Ureter (tissue), 1 donor: ENCODE measurements around the gene C1orf174. TPM values are rescaled to one million over a fixed set of nuclear protein-coding genes. Genes with fewer than 3 reads are reported as not detected.

Source experiments
- DNase-seq: peaks from one replicate; pipeline ENCODE4 v3.0.0-alpha.2; 2020; ENCODE audit warnings: low spot score
- total RNA-seq: library from RNA; stranded (reverse); gene quantifications from one replicate; pipeline ENCODE4 v1.2.4, GENCODE V29; 2023
- donor health status: DM: yes; HTN: yes; CAD: no.

The C1orf174 gene
- total RNA-seq, 1 donor from 2014 or later, result 23.2 TPM

DNA sequence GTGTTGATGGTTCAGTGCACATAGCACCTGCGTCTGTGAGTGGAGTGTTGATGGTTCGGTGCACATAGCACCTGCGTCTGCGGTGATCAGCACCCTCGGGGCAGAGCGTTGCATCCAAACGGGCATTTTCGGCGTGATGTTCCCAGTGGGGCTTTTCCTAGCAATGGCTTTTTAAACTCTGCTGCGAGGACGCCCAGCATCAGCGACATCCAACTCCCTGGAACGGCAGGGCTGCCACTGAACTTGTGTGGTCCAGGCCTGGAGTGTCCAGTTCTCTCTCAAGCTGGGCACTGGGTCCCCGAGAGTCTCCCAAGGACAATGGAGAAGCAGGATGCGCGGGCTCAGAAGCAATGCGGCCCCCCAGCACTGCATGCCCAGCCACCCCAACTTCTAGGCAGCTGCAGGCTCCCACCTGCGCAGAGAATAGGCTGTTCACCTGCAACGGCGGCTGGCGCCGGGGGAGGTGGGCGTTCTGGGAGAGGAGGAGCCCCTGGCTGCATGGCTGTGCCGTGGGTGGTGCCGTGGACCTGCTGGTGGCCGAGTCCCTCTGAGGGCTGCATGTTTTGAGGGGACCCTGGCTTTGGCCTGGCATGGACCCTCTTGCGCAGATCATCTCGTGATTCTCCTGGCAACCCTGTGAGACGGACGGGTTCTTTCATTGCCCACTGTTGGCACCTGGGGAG, 10.1 kb upstream of the C1orf174 start:
- DNase-seq, result no peak

DNA sequence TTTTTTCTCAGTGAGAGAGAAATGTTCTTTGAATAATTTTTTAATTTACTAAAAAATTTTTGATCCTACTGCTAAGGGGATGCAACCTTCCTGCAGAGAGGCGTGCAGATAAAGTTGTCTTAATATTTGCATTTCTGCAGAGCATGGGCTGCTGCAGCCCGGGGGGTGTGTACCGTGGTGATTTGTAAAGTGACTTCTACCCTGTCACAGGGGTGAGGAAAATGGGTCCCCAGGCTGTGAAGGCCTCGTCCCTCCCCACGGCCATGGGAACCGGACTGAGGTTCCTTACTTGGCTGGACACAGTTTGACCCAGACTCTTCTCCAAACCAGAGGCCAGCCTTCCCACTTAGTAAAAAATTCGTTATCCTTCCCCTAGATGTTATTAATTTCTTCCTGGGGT, 9.5 kb upstream of the C1orf174 start:
- no peak for DNase-seq

DNA sequence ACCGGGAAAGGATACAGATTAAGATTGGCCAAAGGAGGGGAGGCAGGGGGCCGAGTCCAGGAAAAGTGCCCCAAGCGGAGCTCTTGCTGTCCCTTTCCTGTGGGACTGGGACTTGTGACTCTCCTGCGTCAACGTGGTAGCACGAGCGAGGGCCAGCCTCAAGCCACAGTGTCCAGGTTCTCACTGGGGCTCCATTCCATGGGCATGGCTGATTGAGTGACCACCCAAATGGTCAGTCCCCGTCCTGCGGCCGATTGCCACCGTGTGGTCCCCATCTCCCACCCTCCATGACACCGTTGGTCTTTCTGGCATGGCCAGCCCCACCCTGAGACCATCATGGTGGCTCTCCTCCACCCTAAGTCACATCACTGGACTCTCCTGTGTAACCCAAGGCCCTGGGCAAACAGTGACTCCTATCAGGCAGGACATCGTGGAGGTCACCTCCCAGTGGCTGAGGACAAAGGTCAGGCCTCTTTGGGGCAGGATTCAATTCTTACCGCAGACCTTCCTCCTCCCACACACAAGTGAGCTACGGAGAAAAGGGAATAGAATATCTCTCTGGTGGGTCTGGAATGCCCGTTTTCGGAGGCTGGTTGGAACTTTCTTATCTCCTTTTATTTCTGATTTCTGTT, 8.9 kb upstream of the C1orf174 start:
- no peak for DNase-seq

DNA sequence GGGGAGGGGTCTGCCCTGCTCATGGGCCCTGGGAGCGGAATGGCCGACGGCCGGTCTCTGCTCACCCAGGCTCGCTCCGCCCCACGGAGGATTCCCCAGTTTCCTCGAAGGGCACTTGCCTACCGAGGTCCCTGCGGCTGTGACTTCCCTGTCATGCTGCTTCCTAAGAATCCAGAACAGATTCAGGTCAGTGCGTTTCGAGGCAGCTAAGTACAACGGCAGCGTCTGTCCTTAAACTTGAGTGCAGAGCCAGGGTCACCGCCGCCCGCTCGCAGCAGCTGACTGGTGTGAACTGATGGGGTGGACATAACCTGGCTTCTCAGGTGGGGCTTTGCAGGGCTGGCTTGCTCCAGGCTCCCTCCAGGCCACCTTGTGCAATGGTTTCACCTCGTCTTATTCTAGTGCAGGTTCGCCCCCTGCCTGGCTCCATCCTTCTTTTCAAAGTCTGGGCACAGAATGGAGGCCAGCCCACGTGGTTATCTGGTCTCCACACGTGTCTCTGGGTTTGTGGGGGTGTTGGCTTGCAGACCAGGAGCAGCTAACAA, 7.6 kb upstream of the C1orf174 start:
- no peak for DNase-seq

DNA sequence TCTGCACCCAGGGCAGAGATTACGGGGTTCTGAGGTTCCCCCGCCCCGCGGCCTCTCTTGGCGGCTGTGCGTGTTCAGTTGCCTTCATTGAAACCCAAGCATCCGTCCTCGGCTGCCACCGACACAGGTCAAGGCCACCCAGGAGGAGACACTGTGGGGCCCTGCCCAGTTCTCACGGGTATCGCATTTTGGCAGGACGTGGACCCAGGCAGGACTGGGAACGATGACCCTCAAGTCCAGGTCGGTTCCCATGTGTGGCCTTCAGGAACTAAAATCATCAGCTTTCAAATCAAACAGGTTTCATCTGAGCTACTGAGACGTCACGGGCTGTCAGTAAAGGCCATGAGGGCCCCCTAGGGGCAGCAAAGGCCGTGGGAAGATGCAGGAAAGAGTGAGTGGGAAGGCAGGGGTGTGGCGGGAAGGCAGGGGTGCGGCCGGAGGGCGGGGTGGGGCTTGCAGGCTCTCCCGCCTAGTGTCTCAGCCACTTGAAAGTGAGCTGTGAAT, 7.0 kb upstream of the C1orf174 start:
- no peak for DNase-seq

DNA sequence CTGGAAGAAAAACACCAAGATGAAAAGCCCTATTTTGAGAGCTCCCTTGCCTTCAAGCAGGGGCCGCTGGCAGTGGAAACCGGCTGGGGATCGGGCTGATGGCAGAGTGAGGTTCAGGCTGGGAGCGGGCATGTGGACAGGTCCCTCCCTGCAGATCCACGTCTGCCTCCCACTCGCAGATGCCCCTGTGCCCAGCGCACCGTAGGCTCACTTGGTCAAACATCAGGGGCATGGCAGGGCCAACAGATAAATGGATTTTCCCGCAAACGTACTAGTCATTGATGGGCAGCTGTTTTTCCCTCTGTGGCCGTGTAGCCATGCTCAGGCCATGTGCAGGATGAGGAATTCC, 6.6 kb upstream of the C1orf174 start:
- no peak for DNase-seq

DNA sequence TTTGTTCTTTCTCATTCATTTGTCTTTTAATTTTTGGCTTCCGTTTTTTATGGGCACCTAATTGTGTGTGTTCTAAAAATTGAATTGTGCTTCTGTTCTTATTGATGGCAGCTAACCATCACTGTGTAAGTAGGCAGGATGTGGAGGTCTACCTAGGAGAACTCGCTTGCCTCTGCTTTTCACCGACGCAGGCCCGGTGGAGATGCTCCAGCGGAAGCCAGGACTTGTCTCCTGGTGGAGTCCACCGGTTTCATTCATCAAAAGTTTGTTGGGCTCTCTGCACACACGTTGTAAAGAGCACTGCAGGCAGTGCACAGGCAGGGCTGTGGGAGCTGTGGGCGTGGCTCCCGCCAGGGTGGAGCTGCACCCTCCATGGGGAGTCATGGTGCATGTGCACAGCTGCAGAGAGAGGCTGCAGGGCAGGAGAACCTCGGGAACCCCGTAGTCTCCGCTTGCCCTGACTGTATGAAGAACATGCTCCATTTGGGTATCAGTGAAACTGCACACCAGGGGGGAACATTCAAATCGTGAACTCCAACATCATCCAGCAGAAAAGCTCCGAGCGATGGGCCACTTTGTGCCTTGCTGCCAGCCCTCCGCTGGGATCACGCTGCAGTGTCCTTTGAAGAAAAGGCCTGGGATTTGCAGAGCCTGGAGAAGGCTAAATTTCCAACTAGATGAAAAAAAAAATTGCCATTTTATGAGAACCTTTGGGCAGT, 6.0 kb upstream of the C1orf174 start:
- DNase-seq, result no peak

DNA sequence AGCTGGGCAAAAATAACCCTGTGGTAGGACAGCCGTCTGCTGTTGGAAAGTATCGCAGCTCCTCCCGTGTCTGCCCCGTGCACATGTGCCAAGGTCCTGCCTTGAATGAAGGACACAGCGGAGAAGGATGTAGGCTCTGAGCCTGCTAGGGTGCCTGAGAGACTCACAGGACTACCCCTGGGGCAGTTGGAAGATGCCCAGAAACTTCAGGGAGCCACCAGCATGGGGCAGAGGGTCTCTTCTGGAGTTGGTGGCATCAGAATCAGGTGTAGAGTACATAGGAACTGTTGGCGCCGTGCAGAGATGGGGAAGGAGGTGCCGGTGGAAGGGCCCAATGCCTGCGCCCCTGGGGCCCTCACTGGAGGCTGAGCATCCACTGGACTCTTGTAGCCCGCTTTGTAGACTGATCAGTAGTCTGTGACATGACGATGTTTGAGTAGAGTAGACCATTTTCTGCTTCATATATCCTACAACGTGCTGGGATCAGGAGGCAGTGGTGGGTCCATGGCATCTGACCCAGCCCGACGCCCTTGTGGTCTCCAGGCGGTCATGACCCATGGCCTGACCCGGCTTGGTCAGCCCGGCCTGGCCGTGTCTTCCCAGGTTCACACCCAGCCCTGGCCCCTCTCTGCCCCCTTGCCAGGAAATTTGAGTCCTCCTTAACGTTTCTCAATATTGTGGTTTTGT, 5.3 kb upstream of the C1orf174 start:
- no peak for DNase-seq

DNA sequence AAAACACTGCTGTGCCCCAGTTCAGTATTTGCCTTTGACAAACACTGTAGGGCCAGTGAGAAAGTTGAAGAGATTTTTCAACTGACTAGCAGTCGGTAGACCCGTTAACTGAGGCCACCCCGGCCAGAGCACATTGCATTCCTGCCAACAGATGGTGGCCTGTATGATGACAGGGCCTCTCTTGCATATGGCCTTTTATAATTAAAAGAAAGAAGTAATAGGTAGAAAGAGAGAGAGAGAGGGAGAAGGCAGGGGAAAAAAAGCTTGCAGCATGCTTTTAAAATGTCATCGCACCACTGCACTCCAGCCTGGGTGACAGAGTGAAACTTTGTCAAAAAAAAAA, 4.7 kb upstream of the C1orf174 start:
- no peak for DNase-seq

DNA sequence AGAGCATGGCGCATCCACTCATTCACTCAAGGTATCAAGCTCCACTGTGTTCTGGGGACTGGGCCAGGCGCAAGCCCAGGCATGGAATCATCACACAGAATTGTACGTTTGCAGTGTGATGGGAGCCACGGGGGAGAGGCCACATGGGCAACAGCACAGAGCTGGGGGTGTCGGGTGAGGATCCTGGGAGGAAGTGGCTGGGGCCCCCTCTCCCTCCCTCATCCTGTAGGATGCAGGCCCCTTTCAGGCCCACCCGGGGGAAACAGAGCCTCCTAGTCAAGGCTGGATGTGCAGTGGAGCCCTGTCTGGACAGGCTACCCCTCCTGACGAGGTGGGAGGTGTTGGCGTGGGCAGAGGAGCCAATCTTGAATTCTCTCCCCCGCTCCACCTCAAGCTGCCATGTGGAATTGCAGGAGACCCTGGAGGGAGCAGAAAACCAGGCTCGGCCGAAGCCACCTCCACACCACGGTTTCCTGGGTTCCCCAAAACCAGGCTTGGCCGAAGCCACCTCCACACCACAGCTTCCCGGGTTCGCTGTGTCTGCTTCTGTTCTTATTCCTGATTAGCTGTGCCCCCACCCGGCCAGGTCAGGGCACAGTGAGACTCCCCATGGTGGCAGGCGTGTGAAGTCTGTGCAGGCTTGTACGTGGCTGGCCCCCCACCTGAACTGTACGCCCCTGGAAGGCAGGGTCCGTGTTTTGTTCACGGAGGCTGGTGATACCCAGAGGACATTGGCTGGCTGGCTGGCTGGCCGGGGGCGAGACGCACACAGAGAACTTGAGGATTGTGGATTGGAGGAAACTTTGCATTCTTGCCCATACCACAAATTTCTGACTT, 4.2 kb upstream of the C1orf174 start:
- DNase-seq, result no peak

DNA sequence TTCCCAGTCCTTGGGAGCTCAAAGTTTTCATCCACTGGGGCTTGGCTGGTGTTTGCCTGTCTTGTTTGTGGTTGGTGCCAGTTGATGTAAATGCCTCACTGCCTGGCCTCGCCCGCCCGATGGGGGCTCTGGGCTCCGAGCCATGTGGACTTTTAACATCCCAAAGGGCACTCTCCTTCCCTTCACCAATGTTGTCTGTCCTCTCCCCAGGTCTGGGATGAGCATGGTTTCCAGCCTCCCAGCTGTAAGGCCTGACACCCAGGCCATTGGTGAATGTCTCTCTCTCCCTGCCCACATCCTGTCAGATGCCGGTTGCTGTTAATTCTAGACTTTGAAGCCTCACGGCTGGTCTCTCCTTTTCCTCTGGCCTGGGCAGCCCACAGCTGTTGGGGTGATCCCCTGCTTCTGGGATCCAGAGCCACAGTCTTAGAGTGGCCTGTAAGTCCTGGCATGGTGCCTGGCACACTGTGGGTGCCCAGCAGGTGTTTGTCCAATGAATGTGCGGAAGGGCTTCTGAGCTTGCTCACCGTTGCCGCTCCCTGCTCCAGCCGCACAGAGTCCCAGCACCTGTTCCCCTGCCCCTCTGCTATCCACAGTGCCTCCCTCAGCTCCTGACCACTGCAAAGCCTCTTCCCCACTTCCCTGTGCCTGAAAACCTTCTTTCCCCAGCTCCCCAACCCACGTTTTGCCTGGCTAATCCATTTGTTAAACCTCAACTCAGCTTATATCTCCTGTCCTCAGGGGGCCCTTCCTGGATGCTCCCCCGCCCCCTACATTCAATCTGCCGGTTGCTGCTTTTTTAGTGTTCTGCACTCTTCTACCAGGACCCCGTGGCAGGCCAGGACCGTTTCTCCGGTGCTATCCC, 3.3 kb upstream of the C1orf174 start:
- DNase-seq, result no peak

DNA sequence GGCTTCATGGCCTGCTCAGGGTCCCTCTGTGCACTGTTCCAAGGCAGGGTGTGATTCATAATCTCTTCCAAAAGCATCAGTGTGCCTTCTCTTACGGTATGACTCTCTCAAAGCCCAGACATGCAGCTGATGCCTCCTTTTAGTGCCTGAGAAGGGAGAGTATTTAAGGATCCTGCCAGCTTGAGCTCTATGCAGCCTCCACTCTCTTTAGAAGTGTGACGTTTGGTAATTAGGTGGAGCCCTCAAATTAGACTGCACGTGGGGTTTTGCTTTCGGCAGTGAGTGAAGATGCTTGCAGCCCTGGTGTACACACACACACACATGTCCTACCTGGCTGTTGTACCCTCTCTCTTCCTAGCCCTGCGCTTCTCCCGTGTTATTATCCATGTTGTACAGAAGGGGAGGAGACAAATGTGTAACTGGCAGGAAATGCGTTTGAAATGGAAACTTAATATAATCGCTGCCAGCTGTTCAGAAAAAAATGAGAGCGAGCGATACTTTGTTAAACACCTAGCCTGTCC, 2.6 kb upstream of the C1orf174 start:
- no peak for DNase-seq

DNA sequence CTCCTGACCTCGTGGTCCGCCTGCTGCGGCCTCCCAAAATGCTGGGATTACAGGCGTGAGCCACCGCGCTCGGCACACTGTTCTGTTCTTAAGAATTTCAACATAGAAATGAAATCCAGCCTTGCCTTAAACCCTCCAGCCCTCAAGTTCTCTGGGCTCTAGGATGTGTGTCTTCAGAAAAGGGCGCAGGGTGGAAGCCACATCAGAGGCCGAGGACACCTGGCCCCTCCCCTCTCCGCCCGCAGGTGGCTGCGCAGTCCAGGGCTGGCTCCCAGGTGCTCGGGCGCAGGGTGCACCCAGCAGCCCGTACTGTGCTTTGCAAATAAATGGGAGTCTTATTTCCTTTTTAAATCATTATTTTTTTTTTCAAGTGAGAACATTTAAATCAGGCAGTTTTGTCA, 2.0 kb upstream of the C1orf174 start:
- DNase-seq, result no peak

DNA sequence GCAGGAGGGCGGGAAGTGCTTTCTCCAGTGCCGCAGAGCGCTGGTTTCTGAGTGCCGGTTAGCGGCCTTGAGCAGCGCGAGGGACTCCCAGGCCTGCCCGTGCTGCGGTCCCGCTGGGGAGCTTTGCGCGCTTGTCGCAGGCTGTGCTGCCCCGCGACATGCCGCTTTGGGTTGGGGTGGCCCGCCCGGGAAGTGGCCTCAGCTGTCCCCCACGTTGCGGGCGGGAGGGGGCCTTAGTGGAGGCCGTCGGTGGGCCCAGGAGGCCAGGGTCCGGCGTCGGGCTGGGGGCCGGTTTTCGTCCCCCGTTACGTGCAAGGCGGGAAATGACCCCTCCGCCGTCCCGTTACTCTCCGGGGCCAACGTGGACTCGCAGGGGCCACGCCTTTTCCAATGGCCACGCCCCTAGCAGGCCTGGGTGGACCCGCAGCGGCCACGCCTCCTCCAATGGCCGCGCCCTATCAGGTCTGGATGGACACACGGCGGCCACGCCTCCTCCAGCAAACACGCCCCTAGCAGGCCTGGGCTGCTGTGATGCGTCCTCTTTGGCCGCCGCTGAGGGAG, 977 bp upstream of the C1orf174 start:
- peak; percentile 98 for DNase-seq

DNA sequence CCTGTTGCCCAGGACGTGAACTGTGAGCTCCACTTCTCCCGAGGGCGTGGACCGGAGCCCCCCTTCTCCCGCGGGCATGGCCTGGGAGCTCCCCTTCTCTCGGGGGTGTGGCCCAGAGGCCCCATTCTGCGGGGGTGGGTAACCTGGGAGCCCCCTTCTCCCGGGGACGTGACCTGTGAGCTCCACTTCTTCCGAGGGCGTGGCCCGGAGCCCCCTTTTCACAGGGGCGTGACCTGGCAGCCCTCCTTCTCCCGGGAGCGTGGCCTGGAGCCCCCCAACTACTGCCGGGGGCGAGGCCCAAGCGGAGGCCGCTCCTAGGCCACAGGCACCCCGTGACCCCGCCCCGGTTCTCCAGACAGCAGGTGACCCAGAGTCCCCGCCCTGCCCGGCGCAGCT, 320 bp downstream of the C1orf174 start:
- DNase-seq, result no peak

DNA sequence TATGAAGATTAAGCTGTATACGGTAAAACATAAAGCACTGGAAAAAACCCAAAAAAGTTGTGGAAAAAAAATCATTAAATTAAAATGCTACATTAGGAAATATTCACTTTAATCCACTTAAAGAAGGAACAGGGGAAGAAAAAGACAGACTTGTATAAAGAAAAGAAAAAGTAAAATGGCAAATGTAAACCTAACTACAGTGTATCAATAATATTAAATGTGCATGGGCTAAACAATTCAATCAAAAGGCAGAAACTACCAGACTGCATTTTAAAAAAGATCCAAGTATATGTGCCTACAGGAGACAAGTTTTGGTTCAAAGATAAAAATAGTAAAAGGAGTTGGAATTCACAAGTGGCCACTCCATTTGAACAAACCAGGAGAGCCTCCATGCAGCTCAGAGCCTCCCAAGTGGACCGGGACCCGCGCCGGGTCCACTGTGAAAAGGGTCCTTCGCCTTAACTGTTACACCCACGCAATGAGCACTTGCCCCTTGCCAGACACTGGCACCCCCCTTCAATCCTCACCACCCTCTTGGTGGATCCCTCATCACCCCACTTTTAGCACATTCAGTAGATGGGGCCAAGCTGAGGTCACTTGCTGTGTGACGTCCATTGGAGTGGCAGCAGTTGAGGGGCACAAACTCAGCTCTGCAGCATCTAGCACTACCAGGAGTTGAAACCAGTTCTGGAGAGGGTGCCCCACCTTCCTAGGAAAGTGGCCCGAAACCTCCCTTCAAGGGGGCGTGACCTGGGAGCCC, 898 bp downstream of the C1orf174 start:
- DNase-seq, result no peak

DNA sequence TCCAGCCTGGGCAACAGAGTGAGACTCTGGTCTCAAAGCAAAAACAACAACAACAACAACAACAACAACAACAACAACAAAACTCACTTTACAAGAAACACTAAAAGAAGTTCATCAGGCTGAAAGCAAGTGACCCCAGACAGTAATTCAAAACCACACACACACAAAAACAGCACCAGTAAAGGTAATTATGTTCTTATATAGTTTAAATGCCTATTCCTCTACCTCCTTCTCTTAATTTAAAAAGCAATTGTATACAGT, 1.7 kb downstream of the C1orf174 start:
- DNase-seq, result no peak

DNA sequence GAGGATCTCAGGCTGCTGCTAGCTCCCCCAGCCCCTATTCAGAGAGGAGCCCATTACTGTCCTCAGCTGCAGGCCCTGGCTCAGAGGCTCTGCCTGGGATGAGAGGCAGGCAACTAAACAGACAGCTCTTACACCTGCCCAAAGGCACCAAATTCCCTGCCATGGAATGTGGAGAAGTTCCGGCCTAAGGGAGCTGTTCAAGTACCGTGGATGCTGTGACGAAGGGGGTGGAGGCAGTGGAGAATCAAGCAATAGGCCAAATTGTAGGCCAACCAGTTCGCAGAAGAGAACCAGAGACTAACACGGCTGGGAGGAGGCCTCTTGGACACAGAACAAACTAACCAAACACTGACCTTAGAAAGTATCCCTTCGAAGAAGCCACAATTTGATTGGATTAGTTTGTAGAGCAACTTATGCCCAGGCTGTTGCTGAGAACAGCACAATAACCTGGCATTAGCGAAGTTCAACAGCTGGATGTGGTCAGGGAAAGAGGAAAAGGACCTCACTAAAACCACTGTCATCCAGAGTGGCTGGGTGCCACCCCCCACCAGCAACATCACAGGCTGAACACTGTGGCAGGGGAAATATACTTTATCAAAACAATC, 3.6 kb downstream of the C1orf174 start:
- DNase-seq, result no peak

DNA sequence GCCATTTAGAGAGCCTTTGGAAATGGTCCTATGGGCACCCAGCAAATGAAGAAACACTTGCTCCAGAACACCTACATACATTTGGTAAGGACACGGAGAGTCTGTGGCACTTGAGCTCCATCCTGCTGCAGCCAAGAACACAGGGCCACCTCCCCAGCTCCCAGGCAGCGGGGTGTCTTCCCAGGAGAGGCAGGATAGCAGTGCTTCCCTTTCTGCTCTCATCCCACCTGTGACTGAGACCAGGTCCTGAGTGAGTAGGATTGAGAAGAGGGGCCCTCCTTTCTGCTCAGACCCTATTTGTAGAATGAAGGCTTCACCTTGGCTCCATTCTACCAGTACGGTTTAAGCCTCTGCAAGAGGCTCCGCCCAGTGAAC, 4.1 kb downstream of the C1orf174 start:
- no peak for DNase-seq
